GM12878 (cell line): Measurements from ENCODE around the gene NOP53. TPM values are rescaled to one million over a fixed set of nuclear protein-coding genes. Genes with fewer than 3 reads are reported as not detected.

ENCODE experiments used
- ASH2L ChIP-seq: fragments of 300-600, 200-600 bp; sonication (generic); IDR thresholded peaks from 2 replicates; pipeline ENCODE4 v1.6.1; 2017; ENCODE audit warnings: low read depth, mild to moderate bottlenecking, borderline replicate concordance
- BHLHE40 ChIP-seq, 2 experiments: fragments of 450-650 bp in 1 of 2; IDR thresholded peaks; 2 replicates each; pipeline ENCODE4 v1.6.1; 2011 to 2017; ENCODE audit warnings: low read depth in 2 of 2, borderline replicate concordance in 1 of 2, improper control_type of control experiment in 1 of 2, low read length in 1 of 2, mild to moderate bottlenecking in 1 of 2
- CUX1 ChIP-seq: IDR thresholded peaks from 2 replicates; pipeline ENCODE4 v1.6.1; 2012; ENCODE audit warnings: improper control_type of control experiment, low read depth, low read length; ENCODE audit not compliant: insufficient replicate concordance
- E2F8 ChIP-seq: fragments of 450-650 bp; IDR thresholded peaks from 2 replicates; pipeline ENCODE4 v1.6.1; 2018; ENCODE audit warnings: mild to moderate bottlenecking, low read depth, moderate library complexity; ENCODE audit not compliant: partially characterized antibody
- HDAC6 ChIP-seq: fragments of 200-600 bp; sonication (generic); IDR thresholded peaks from one replicate; pipeline ENCODE4 v1.8.0; 2017; ENCODE audit warnings: antibody characterized with exemption; ENCODE audit not compliant: unreplicated experiment
- MLLT1 ChIP-seq: fragments of 450-650 bp; IDR thresholded peaks from 2 replicates; pipeline ENCODE4 v1.6.1; 2016; ENCODE audit warnings: mild to moderate bottlenecking
- PBX3 ChIP-seq: IDR thresholded peaks from 2 replicates; pipeline ENCODE4 v1.6.1; 2011; ENCODE audit warnings: mild to moderate bottlenecking, low read depth, low read length, moderate library complexity; ENCODE audit not compliant: insufficient replicate concordance
- RAD51 ChIP-seq: fragments of 450-650 bp; IDR thresholded peaks from 2 replicates; pipeline ENCODE4 v1.6.1; 2016; ENCODE audit warnings: moderate library complexity, mild to moderate bottlenecking, inconsistent platforms
- RELA ChIP-seq: fragments of 450-650 bp; IDR thresholded peaks from 2 replicates; pipeline ENCODE4 v1.8.0; 2014; ENCODE audit warnings: borderline replicate concordance; ENCODE audit not compliant: partially characterized antibody
- ZBTB40 ChIP-seq: fragments of 450-650 bp; IDR thresholded peaks from 2 replicates; pipeline ENCODE4 v1.6.1; 2016; ENCODE audit warnings: mild to moderate bottlenecking, moderate library complexity, borderline replicate concordance
- ZNF274 ChIP-seq: IDR thresholded peaks from one replicate; pipeline ENCODE4 v1.8.0; 2011; ENCODE audit not compliant: insufficient read length, insufficient read depth
- ZNF622 ChIP-seq: fragments of 450-650 bp; IDR thresholded peaks from 2 replicates; pipeline ENCODE4 v1.6.1; 2017; ENCODE audit warnings: mild to moderate bottlenecking, inconsistent platforms
- polyA plus RNA-seq, 11 experiments: library from polyadenylated mRNA; depleted of rRNA in 4 of 11; unstranded in 6 of 11; stranded (reverse) in 5 of 11; fragments of >200 nt; fragmentation: Nextera tagmentation in 4 of 11; fragmentation: Illumina TruSeq in 1 of 11; extraction: Ambion mirVana in 4 of 11; extraction: Trizol in 1 of 11; gene quantifications; 1 replicate in 1 of 11; 2 replicates in 10 of 11; pipeline versions ENCODE4 v1.2.1 to v1.2.3, GENCODE V29; 2011 to 2016; ENCODE audit warnings: inconsistent platforms in 2 of 11, missing spikeins in 2 of 11, low read depth in 1 of 11
- total RNA-seq, 4 experiments: library from RNA; depleted of rRNA in 3 of 4; stranded (reverse); fragments of >200 nt in 3 of 4; fragmentation: Illumina TruSeq in 1 of 4; extraction: Trizol in 1 of 4; gene quantifications; 2 replicates each; pipeline versions ENCODE4 v1.2.1 to v1.2.3, GENCODE V29; 2013 to 2021

Gene NOP53
- total and polyA plus RNA-seq, 10 of the 15 experiments (the other 5 are each of a cell fraction or from before 2014, with no cell fraction given) = 6.0 to 386 (median 167) TPM

GRCh38 chr19:47745010-47745901, at the start of gene NOP53 (continued):
- TF ChIP-seq PBX3 = peak; percentile 18
- TF ChIP-seq CUX1 = no peak
- TF ChIP-seq ASH2L = no peak
- peak; percentile 91 for TF ChIP-seq ZBTB40
- peak; percentile 81 to 96; a peak in 3 of 4 replicates for TF ChIP-seq BHLHE40 (IDR thresholded peaks at IDR 0.05; ENCODE audit: borderline replicate concordance in 1 of 2, low read depth in 2 of 2, low read length in 1 of 2)
- TF ChIP-seq RAD51 = no peak
- peak; percentile 39 for TF ChIP-seq E2F8
- no peak for TF ChIP-seq ZNF274
- TF ChIP-seq ZNF622 = no peak
- peak; percentile 16 for TF ChIP-seq MLLT1
- no peak for TF ChIP-seq HDAC6
- TF ChIP-seq RELA = peak; percentile 87
